ENCODE results near the gene SEMA4D.
A peak's percentile ranks its signal among the peaks of the same experiment; 100 is the strongest.

SEMA4D gene

DNA sequence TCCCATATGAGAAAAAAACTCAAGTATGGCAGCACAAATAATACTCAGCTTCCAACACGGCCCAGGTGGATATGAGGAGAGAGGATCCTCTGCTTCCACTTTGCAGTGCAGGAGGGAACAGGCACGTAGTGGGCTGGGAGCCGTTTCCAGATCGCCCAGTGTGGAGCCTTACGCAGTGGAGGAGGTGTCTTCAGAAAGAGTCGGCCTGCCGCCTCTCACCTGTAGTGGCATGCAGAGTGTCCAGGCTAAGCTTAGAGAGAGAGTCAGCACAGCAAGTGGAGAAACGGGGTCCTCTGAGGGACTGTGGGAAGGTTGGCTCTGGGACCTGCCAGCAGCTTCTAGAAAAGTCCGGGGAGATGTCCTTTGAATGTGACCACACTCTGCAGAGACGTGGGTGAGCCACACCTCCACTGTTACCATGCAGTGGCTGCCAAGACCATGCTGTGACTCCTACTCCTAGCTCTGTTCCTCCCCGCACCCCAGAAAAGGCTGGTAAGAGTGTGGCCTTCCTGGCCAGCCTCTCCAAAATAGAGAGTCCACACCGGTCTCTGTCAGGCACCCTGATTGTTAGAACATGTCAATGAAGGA is 3.5 kb upstream of the SEMA4D start:
- TF ChIP-seq, protein P1, sequence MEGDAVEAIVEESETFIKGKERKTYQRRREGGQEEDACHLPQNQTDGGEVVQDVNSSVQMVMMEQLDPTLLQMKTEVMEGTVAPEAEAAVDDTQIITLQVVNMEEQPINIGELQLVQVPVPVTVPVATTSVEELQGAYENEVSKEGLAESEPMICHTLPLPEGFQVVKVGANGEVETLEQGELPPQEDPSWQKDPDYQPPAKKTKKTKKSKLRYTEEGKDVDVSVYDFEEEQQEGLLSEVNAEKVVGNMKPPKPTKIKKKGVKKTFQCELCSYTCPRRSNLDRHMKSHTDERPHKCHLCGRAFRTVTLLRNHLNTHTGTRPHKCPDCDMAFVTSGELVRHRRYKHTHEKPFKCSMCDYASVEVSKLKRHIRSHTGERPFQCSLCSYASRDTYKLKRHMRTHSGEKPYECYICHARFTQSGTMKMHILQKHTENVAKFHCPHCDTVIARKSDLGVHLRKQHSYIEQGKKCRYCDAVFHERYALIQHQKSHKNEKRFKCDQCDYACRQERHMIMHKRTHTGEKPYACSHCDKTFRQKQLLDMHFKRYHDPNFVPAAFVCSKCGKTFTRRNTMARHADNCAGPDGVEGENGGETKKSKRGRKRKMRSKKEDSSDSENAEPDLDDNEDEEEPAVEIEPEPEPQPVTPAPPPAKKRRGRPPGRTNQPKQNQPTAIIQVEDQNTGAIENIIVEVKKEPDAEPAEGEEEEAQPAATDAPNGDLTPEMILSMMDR (IDR thresholded peaks at IDR 0.05; ENCODE audit: borderline replicate concordance, control extremely low read depth, extremely low read depth, insufficient read depth, missing control alignments), result no peak
- in situ Hi-C loops (cut with MboI; ENCODE audit: low sequenced_read_pairs, unreplicated experiment), result no loop called here
- DNase-seq (ENCODE audit: low spot score), result no peak

DNA sequence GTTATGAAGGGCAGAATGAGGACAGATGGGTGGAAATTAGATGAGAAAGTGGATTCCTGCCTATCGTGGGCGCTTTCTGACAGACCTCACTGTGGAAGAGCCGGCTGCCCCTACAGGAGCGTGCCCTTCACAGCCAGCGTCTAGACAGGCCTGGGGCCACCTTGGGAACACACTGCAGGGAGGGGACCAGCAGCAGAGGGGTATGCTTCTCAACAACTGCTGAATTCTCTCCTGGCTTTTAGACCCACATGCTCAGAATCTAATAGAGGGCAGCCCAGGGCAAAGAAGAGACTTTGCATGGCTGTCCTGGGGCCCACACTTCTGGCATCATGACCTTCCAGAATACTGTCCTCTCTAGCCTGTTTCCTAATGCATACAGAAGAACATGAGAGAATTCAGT is 2.1 kb upstream of the SEMA4D start:
- TF ChIP-seq, protein P1 (IDR thresholded peaks at IDR 0.05; ENCODE audit: borderline replicate concordance, control extremely low read depth, extremely low read depth, insufficient read depth, missing control alignments), result no peak
- in situ Hi-C loops (cut with MboI; ENCODE audit: low sequenced_read_pairs, unreplicated experiment), result no loop called here
- DNase-seq (ENCODE audit: low spot score), result no peak

DNA sequence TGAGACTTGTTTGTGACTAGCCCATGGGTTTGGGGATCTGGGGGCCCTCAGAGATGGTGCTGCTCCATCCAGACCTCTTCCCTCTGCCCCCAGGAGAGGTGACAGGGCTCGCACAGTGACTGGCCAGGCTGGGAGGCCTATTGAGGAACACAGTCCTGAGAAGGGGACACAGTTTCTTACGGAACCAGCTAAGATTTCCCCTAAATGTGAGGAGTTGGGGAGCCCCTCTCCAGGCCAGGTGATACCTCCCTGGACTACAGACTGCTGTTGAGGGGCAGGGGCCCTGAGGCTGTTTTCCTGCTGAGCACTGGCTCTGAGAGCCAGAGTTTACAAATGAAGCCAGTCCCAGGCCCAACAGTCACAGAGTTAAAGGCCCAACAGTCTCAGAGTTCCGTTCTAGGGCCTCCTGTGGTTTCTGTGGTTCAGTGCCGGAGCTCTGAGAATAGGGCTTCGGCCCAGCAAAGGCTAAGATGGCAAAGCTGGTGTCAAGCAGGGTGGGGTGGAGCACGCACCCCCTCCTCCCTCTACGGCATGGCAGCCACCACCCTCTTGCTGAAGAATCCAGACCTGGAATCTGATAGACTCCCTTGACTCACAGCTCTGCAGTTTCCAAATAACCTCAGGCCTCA is 1.1 kb upstream of the SEMA4D start:
- TF ChIP-seq, protein P1 (IDR thresholded peaks at IDR 0.05; ENCODE audit: borderline replicate concordance, control extremely low read depth, extremely low read depth, insufficient read depth, missing control alignments), result no peak
- in situ Hi-C loops (cut with MboI; ENCODE audit: low sequenced_read_pairs, unreplicated experiment), result no loop called here
- peak; percentile 52 for DNase-seq (ENCODE audit: low spot score)

DNA sequence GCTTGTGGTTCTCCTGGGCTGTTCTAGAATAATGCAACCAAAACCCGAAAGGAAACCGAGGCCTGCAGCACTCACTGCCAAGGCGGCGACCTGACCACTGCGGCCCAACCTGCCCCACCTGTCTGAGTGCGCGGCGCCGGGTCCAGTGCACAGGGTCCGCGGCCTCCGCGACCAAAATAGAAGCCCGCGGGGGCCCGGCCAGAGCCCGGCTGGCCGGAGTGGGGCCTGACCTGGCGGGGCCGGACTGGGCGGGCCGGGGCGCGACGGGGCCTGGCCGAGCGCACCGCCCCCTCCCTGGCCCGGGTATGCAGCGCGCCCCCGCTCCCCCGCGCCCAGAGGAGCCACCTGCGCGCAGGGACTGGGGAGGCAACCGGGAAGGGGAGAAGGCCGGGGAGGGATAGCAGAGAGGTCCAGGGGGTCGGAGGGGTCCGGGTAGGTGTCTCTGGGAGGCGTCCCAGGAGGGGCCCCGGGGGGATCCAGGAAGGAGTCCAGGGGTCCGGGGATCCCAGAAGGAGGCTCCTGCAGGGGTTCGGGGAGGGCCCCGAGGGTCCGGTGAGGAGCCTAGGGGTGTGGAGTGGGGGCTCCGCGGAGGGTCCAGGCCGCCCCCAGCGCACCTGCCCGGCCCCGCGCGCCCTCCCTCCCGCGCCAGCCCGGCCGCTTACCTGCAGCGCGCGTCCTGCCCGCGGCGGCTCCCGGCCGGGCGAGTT is 503 bp downstream of the SEMA4D start:
- TF ChIP-seq, protein P1 (IDR thresholded peaks at IDR 0.05; ENCODE audit: borderline replicate concordance, control extremely low read depth, extremely low read depth, insufficient read depth, missing control alignments), result no peak
- in situ Hi-C loops (cut with MboI; ENCODE audit: low sequenced_read_pairs, unreplicated experiment), result no loop called here
- DNase-seq (ENCODE audit: low spot score), result peak; percentile 61

DNA sequence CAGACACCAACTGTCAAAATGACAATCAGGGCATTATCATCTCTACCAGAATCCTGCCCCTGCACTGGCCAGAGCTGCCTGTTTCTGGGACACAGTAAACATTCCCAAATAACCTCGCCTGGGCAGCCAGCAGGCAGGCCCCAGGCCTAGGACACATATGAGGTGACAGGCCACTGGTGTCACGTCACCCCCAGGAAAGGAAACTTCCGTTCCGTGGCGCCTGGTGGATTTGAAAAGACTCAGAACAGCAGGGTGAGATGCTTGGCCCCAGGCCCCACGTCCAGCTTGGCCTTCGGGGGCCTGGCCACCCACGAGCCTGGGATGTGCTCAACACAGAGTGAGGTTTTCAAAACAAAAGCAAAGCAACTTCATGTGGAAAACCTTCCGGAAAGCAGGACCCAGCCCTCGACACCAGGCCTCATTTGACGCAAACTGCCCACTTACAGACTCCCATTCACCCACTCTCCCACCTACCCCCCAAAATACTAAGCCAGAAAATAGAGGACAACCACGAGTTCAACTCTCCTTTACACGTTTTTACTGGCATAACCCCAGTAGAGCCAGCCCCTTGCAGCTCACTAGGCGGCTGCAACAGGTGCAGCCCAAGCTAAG is 1.2 kb downstream of the SEMA4D start:
- in situ Hi-C loops (cut with MboI; ENCODE audit: low sequenced_read_pairs, unreplicated experiment), result no loop called here
- TF ChIP-seq, protein P1 (IDR thresholded peaks at IDR 0.05; ENCODE audit: borderline replicate concordance, control extremely low read depth, extremely low read depth, insufficient read depth, missing control alignments), result no peak
- peak; percentile 54 for DNase-seq (ENCODE audit: low spot score)

DNA sequence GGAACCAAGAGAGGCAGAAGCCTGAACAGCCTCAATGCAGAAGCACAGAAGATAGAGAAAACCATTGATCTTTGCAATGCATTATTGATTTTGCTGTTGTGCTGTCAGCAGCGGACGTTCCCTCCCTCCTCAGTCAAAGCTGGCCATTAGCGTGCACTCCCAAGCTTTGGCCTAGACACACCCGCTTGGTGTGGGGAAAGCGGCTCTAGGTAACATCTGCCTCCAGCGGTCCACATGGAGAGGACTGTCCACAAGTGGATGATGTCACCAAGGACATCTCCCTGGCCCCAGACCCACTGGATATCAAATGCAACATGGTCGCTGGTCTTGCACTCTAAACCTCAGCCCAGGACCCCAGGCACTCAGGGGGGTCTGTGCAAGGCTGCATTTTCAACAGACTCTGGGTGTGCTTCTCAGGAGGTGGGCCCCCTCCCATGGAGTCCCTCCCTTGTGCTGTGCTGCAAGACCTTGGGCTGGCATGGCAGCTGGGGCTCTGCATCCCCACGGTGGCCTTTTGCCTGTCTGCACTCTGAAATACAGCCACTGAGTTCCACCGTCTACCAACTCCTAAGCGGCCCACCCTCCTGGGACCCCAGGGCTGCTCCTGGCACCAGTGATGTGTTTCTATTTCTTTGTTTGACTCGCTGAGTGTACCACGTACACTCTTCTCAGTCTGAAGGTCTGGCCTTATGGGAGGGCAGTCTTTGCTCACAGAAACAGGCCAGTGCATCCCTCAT is 1.9 kb downstream of the SEMA4D start:
- in situ Hi-C loops (cut with MboI; ENCODE audit: low sequenced_read_pairs, unreplicated experiment), result no loop called here
- TF ChIP-seq, protein P1 (IDR thresholded peaks at IDR 0.05; ENCODE audit: borderline replicate concordance, control extremely low read depth, extremely low read depth, insufficient read depth, missing control alignments), result no peak
- DNase-seq (ENCODE audit: low spot score), result no peak
